Parietal lobe (tissue), 2 donors: ENCODE data around the gene DYNC1LI1. TPM values are rescaled to one million over a fixed set of nuclear protein-coding genes. Genes with fewer than 3 reads are reported as not detected.

Source experiments
- small RNA-seq: library from RNA; depleted of rRNA; stranded (forward); fragments of <200 nt; gene quantifications from one replicate; pipeline ENCODE3, GENCODE V24; 2014; ENCODE audit warnings: low replicate concordance
- total RNA-seq: library from RNA; depleted of rRNA; stranded (reverse); fragments of >200 nt; gene quantifications from one replicate; pipeline ENCODE4 v1.2.3, GENCODE V29; 2014

DYNC1LI1 gene
- 92.3 TPM for total RNA-seq

GRCh38 chr3:32570421-32571191 lies at the start of gene DYNC1LI1:
Gene DYNC1LI1 (minus strand): TSS chr3:32570858. CDS start chr3:32570770, 88 bp downstream.

GRCh38 chr3:32502118-32502945 lies 68.3 kb downstream of the DYNC1LI1 start, which contains the start of gene CMTM6:
Gene CMTM6 (minus strand): TSS chr3:32502852. CDS start chr3:32502745, 107 bp downstream.

Small RNA genes lying within 50 kb of the gene (small RNA-seq; reads per million reads assigned to genes)
- 0.46 reads per million, percentile 40 among the genes with 10 or more reads in this experiment for gene MIR548AY

Other genes starting within 250 kb of the DYNC1LI1 start
- 0.63 TPM for gene CMTM7, start 179.0 kb downstream of the DYNC1LI1 start, total RNA-seq
- 20.0 TPM for gene CMTM6, start 68.0 kb downstream of the DYNC1LI1 start, total RNA-seq
- 60.1 TPM for gene CNOT10, start 114.3 kb upstream of the DYNC1LI1 start, total RNA-seq
- 3.8 TPM for gene TRIM71, start 247.1 kb upstream of the DYNC1LI1 start, total RNA-seq